BLaER1 (cell line): Measurements from ENCODE around the gene TBC1D10A.
A peak's percentile ranks its signal among the peaks of the same experiment; 100 is the strongest.

Experiments
- H3K27ac ChIP-seq: shearing (Covaris generic); formaldehyde crosslinking; 2 replicates; pipeline ENCODE4 v1.8.1; 2022
- H3K27me3 ChIP-seq: shearing (Covaris generic); formaldehyde crosslinking; 2 replicates; pipeline ENCODE4 v1.8.1; 2022
- H3K36me3 ChIP-seq: shearing (Covaris generic); formaldehyde crosslinking; 2 replicates; pipeline ENCODE4 v1.8.1; 2022
- H3K4me1 ChIP-seq: shearing (Covaris generic); formaldehyde crosslinking; 2 replicates; pipeline ENCODE4 v1.8.1; 2022
- H3K4me2 ChIP-seq: shearing (Covaris generic); formaldehyde crosslinking; 2 replicates; pipeline ENCODE4 v1.8.1; 2022
- H3K4me3 ChIP-seq: shearing (Covaris generic); formaldehyde crosslinking; 2 replicates; pipeline ENCODE4 v1.8.1; 2022
- H3K9ac ChIP-seq: shearing (Covaris generic); formaldehyde crosslinking; 2 replicates; pipeline ENCODE4 v1.8.1; 2022
- H3K9me3 ChIP-seq: shearing (Covaris generic); formaldehyde crosslinking; 2 replicates; pipeline ENCODE4 v1.8.1; 2022
- H4K20me1 ChIP-seq: shearing (Covaris generic); formaldehyde crosslinking; 2 replicates; pipeline ENCODE4 v1.8.1; 2022
- Cebpa-rat ChIP-seq: shearing (Covaris generic); IDR thresholded peaks from 2 replicates; pipeline ENCODE4 v1.8.1; 2022

The TBC1D10A gene

GRCh38 chr22:30296833-30297232, 29.9 kb downstream of the TBC1D10A start:
- Histone ChIP-seq H3K4me1 (peaks cover 99% of the 10 kb centered on the region), H4K20me1 (no peaks in the 10 kb centered on the region), H3K27ac (0 out of 2 replicates have a peak overlapping the region, but pooled peaks have one; percentile 70), H3K4me2 (peak overlapping the region; percentile 82), H3K4me3 (no peak overlapping the region), H3K9ac (no peak overlapping the region), H3K36me3 (peaks cover 88% of the 10 kb centered on the region), H3K9me3 (no peaks in the 10 kb centered on the region), H3K27me3 (no peaks in the 10 kb centered on the region)
- TF ChIP-seq Cebpa-rat, result no peak

GRCh38 chr22:30296324-30296723, 30.4 kb downstream of the TBC1D10A start:
- Histone ChIP-seq H4K20me1 (no peaks in the 10 kb centered on the region), H3K36me3 (peaks cover 88% of the 10 kb centered on the region), H3K9me3 (no peaks in the 10 kb centered on the region), H3K4me3 (no peak overlapping the region), H3K27me3 (no peaks in the 10 kb centered on the region), H3K4me2 (peak overlapping the region; percentile 63; the same call in 1 of the 2 replicates), H3K9ac (no peak overlapping the region), H3K27ac (no peak overlapping the region), H3K4me1 (peaks cover 99% of the 10 kb centered on the region)
- no peak for TF ChIP-seq Cebpa-rat

GRCh38 chr22:30295576-30295975, 31.2 kb downstream of the TBC1D10A start:
- Histone ChIP-seq H3K4me3 (no peak overlapping the region), H3K27ac (peak overlapping the region; percentile 42), H3K9me3 (no peaks in the 10 kb centered on the region), H3K9ac (0 out of 2 replicates have a peak overlapping the region, but pooled peaks have one; percentile 16), H3K27me3 (no peaks in the 10 kb centered on the region), H3K4me2 (peak overlapping the region; percentile 63), H3K36me3 (peaks cover 82% of the 10 kb centered on the region), H4K20me1 (no peaks in the 10 kb centered on the region), H3K4me1 (peaks cover 99% of the 10 kb centered on the region)
- no peak for TF ChIP-seq Cebpa-rat

- H3K4me1 ChIP-seq, result peaks cover 100% of the 10 kb centered on the region
- TF ChIP-seq Cebpa-rat, result no peak
- no peaks in the 10 kb centered on the region for H3K9me3 ChIP-seq
- peaks cover 74% of the 10 kb centered on the region for H3K36me3 ChIP-seq
- H3K4me3 ChIP-seq, result no peak overlapping the region
- H3K27ac ChIP-seq, result peak overlapping the region; percentile 42
- no peaks in the 10 kb centered on the region for H3K27me3 ChIP-seq
- peak overlapping the region; percentile 63 for H3K4me2 ChIP-seq
- no peak overlapping the region for H3K9ac ChIP-seq
- H4K20me1 ChIP-seq, result no peaks in the 10 kb centered on the region
Observed at GRCh38 chr22:30294830-30295229, 31.9 kb downstream of the TBC1D10A start.

GRCh38 chr22:30294066-30294465, 32.7 kb downstream of the TBC1D10A start:
- H3K36me3 ChIP-seq, result peaks cover 68% of the 10 kb centered on the region
- no peaks in the 10 kb centered on the region for H4K20me1 ChIP-seq
- peaks cover 94% of the 10 kb centered on the region for H3K4me1 ChIP-seq
- TF ChIP-seq Cebpa-rat, result no peak
- H3K4me3 ChIP-seq, result no peak overlapping the region
- 0 out of 2 replicates have a peak overlapping the region, but pooled peaks have one; percentile 42 for H3K27ac ChIP-seq
- no peaks in the 10 kb centered on the region for H3K27me3 ChIP-seq
- no peaks in the 10 kb centered on the region for H3K9me3 ChIP-seq
- peak overlapping the region; percentile 98 for H3K4me2 ChIP-seq
- H3K9ac ChIP-seq, result no peak overlapping the region

GRCh38 chr22:30293026-30293425, 33.7 kb downstream of the TBC1D10A start:
- Histone ChIP-seq H4K20me1 (no peaks in the 10 kb centered on the region), H3K27ac (peak overlapping the region; percentile 92), H3K4me1 (peaks cover 93% of the 10 kb centered on the region)

GRCh38 chr22:30292069-30292970, 34.4 kb downstream of the TBC1D10A start:
- Histone ChIP-seq H3K4me3 (no peak overlapping the region), H3K27me3 (no peaks in the 10 kb centered on the region), H3K9ac (peak overlapping the region; percentile 76), H3K27ac (peak overlapping the region; percentile 92), H3K4me2 (peak overlapping the region; percentile 98), H3K9me3 (no peaks in the 10 kb centered on the region), H4K20me1 (no peaks in the 10 kb centered on the region), H3K36me3 (peaks cover 52% of the 10 kb centered on the region), H3K4me1 (peaks cover 89% of the 10 kb centered on the region)
- TF ChIP-seq Cebpa-rat, result no peak

More at GRCh38 chr22:30293026-30293425, 33.7 kb downstream of the TBC1D10A start:
- Histone ChIP-seq H3K4me3 (no peak overlapping the region), H3K36me3 (peaks cover 59% of the 10 kb centered on the region), H3K9ac (peak overlapping the region; percentile 1; the same call in 1 of the 2 replicates), H3K9me3 (no peaks in the 10 kb centered on the region), H3K4me2 (peak overlapping the region; percentile 98), H3K27me3 (no peaks in the 10 kb centered on the region)
- TF ChIP-seq Cebpa-rat, result no peak

GRCh38 chr22:30291058-30291892, 35.5 kb downstream of the TBC1D10A start:
- Histone ChIP-seq H3K4me3 (peak overlapping the region; percentile 76; the same call in 1 of the 2 replicates), H3K36me3 (peaks cover 44% of the 10 kb centered on the region), H3K27me3 (no peaks in the 10 kb centered on the region), H3K27ac (peak overlapping the region; percentile 92), H3K4me2 (peak overlapping the region; percentile 98), H3K9me3 (no peaks in the 10 kb centered on the region), H4K20me1 (no peaks in the 10 kb centered on the region), H3K4me1 (peaks cover 78% of the 10 kb centered on the region), H3K9ac (peak overlapping the region; percentile 76)
- TF ChIP-seq Cebpa-rat, result no peak

- Histone ChIP-seq H3K36me3 (peaks cover 37% of the 10 kb centered on the region), H3K27ac (peak overlapping the region; percentile 92), H4K20me1 (no peaks in the 10 kb centered on the region), H3K9me3 (no peaks in the 10 kb centered on the region), H3K4me1 (peaks cover 71% of the 10 kb centered on the region), H3K9ac (peak overlapping the region; percentile 76), H3K4me3 (peak overlapping the region; percentile 76), H3K27me3 (no peaks in the 10 kb centered on the region), H3K4me2 (peak overlapping the region; percentile 98)
- no peak for TF ChIP-seq Cebpa-rat
Observed at GRCh38 chr22:30290342-30291057, 36.2 kb downstream of the TBC1D10A start.
